Measurements from ENCODE around the gene PRKG2. TPM values are rescaled to one million over a fixed set of nuclear protein-coding genes. Genes with fewer than 3 reads are reported as not detected.

The PRKG2 gene
- total RNA-seq, 4 donors from 2014 or later, result 13.2 to 49.5 (median 34.1) TPM

- no peak for TF ChIP-seq CTCF (IDR thresholded peaks at IDR 0.05)
- TF ChIP-seq POLR2A (IDR thresholded peaks at IDR 0.05), result no peak
- no peak overlapping the region for H3K27ac ChIP-seq
- no peak overlapping the region for H3K4me3 ChIP-seq
- H3K9me3 ChIP-seq, result no peaks in the 10 kb centered on the region
- H3K4me1 ChIP-seq, result no peaks in the 10 kb centered on the region
- H3K27me3 ChIP-seq, result no peaks in the 10 kb centered on the region
- no peak for DNase-seq
- H3K36me3 ChIP-seq, result no peaks in the 10 kb centered on the region
These were observed 42.0 kb upstream of the PRKG2 start for GRCh38 chr4:81257021-81257420.

DNA sequence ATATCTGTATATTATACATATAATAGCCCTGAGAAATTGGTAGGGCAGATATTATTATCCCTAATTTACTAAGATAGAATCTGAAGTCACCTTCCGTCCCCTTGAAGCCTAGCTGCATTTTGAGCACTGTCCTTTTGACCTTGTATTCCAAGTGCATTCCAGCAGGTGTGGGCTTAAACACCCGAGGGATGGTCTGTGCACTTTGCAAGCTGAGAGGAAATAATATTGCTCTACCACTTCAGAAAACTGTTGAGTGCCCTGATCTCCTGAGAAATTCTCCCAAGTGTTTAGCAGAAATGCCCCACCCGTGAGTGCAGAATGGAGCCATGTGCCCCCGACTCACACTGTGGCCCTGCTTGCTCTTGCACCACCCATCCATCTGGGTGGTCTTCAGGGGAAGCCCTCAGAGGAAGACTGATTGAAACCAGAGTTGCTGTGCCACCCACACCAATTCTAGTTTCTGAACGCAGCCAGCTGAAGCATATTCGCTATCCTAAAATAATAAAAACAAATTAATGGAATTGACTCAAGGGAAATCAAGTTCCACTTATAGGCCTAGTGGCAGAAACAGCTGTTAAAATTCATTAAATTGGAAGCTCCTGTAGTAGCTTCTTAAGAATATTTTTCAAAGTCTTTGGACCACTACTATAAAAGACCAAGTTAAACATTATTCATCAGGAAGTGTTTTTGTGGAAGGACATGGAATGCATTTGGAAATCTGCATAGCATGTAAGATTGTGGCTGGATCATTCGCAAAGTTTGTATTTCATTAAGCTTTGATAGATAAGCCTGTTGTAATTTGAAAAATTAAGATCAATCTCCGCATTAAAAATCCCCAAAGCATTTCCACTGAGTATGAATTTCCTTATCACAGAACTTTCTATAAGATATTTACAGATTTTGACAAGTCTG lies 41.3 kb upstream of the PRKG2 start:
- Histone ChIP-seq H3K9me3 (no peaks in the 10 kb centered on the region), H3K27ac (no peak overlapping the region), H3K27me3 (no peaks in the 10 kb centered on the region), H3K4me1 (no peaks in the 10 kb centered on the region), H3K4me3 (no peak overlapping the region), H3K36me3 (no peaks in the 10 kb centered on the region)
- TF ChIP-seq POLR2A (IDR thresholded peaks at IDR 0.05) (no peak), CTCF (IDR thresholded peaks at IDR 0.05) (no peak)
- no peak for DNase-seq

DNA sequence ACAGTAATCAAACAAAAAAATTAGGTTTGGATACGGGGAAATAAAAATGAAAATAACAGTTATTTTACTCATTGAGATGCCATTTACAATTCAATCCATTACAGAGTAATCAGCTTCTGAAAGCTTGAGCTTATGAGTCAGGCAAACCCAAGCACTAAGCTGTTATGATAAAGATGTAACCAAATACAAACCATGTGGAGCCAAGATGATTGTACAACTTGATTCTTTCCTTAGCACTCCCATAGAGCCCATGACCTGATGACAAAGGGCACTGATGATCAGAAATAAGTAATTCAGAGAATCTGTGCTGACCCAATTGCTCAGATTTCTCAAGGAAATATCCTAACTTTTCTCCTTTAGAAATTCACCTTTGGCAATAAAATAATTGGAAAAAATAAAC lies 40.5 kb upstream of the PRKG2 start:
- no peak for DNase-seq
- Histone ChIP-seq H3K9me3 (no peaks in the 10 kb centered on the region), H3K4me3 (no peak overlapping the region), H3K4me1 (no peaks in the 10 kb centered on the region), H3K36me3 (no peaks in the 10 kb centered on the region), H3K27ac (no peak overlapping the region), H3K27me3 (no peaks in the 10 kb centered on the region)
- TF ChIP-seq CTCF (IDR thresholded peaks at IDR 0.05), result no peak

GRCh38 chr4:81250430-81250829 lies 35.4 kb upstream of the PRKG2 start:
- DNase-seq, result no peak
- no peak for TF ChIP-seq POLR2A (IDR thresholded peaks at IDR 0.05)
- no peaks in the 10 kb centered on the region for H3K36me3 ChIP-seq
- H3K4me1 ChIP-seq, result no peaks in the 10 kb centered on the region
- H3K27me3 ChIP-seq, result no peaks in the 10 kb centered on the region
- H3K9me3 ChIP-seq, result no peaks in the 10 kb centered on the region
- no peak overlapping the region for H3K27ac ChIP-seq
- H3K4me3 ChIP-seq, result no peak overlapping the region

DNA sequence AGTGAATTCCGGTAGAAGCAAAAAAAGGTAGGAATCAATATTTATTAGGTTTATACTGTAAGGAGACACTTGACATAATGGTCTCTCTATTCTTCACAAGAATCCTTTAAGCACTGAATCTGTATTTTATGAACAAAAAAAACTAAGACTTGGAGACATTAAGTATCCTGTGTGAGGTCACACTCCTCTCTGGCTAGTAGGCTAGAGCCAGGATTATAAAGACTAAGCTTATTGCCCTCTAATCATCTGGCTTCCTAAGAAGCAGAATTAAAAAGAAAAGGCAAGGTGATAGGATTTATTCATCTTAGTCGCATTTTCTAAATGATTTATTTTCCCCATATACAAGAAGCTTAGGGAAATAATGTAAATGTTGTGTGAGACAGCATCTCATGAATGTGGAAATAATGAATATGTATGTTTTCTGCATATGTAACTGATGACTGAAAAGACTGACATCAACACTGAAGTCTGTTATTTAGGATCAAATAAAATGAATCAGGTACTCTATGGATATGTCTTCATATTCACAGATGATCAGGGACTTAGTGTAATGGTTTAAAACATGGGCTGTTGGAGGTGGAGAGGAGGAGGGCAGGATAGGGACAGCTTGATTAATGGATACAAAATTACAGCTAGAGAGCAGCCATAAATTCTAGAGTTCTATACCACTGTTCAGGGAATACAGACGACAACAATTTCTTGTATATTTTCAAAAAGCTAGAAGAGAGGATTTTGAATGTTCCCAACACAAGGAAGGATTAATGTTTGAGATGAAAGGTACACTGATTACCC lies 30.4 kb upstream of the PRKG2 start:
- TF ChIP-seq CTCF (IDR thresholded peaks at IDR 0.05) (no peak), POLR2A (IDR thresholded peaks at IDR 0.05) (no peak)
- no peak overlapping the region for H3K4me3 ChIP-seq
- no peak overlapping the region for H3K27ac ChIP-seq
- no peaks in the 10 kb centered on the region for H3K9me3 ChIP-seq
- no peaks in the 10 kb centered on the region for H3K4me1 ChIP-seq
- DNase-seq, result no peak
- H3K27me3 ChIP-seq, result no peaks in the 10 kb centered on the region
- H3K36me3 ChIP-seq, result no peaks in the 10 kb centered on the region

DNA sequence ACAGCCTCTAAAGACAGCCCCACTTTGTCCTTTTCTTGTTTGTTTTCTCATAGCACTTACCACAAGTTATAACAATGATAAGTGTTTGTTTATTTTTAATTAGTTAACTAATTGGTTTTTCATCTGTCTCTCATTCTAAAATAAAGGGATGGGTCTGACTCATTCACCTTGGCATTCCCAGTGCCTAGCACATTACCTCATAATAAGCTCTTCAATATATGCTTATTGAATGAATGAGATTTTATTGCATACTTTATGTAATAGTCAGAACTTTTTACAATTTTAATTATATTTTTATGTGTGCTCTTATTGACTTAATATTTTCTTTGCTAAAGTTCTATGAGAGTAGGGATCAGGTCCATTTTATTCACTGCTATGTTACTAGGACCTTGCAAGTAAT lies 22.8 kb upstream of the PRKG2 start:
- Histone ChIP-seq H3K27ac (no peak overlapping the region), H3K4me3 (no peak overlapping the region), H3K9me3 (no peaks in the 10 kb centered on the region), H3K4me1 (no peaks in the 10 kb centered on the region), H3K27me3 (no peaks in the 10 kb centered on the region), H3K36me3 (no peaks in the 10 kb centered on the region)
- TF ChIP-seq POLR2A (IDR thresholded peaks at IDR 0.05) (no peak), CTCF (IDR thresholded peaks at IDR 0.05) (no peak)
- no peak for DNase-seq
